ENCODE data around the gene SDF4. TPM values are rescaled to one million over a fixed set of nuclear protein-coding genes. Genes with fewer than 3 reads are reported as not detected.
"Not testable (repeated sequence)": the region's sequence is repeated elsewhere in the genome, so short reads cannot be mapped to it uniquely, and the experiment has no call there.

SDF4 gene
- total and polyA plus RNA-seq, 8 donors, result 68.3 to 99.4 (median 74.8) TPM

DNA sequence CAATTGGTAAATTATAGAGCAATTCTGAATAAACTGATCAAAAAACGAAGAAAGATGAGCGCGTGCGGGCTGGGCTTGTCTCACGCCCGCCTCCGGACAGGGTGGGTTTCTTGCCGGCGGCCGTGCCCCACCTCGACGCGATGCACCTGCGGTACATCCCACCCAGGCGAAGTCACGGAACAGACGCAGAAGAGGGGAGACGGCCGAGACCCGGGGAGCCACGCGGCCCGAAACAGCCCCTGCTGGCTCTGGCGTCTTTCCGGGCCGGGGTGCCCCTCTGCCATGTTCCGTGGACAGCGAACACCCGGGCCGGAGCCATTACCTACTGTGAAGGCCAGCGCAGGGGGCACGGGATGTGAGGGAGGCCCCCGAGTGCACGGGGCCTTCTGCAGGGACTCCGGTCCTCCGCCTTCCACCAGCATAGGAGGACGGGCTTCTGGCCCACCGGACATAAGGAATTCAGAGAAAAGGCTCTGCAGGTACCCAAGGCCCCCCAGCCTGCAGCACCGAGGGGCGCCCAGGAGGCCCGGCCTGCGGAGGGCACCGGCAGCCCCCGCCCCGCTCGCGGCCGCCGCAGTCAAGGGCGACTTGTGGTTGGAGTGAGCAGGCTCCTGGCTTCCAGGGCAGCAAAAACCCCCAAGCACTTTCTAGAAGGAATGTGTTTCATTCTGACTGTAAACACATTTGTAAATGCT, 22.3 kb upstream of the SDF4 start:
- WGBS, 2 donors, result 93 to 95% methylated on average over 49 to 50 of the region's 50 CpGs
- Histone ChIP-seq H3K36me3 (peaks cover 0 to 33% (median 18%) of the 10 kb centered on the region in 3 donors), H3K27me3 (no peaks in the 10 kb centered on the region), H3K4me3 (no peak overlapping the region), H3K4me1 (no peaks in the 10 kb centered on the region), H3K9me3 (no peaks in the 10 kb centered on the region), H3K27ac (no peak overlapping the region)
- TF ChIP-seq, protein P1, sequence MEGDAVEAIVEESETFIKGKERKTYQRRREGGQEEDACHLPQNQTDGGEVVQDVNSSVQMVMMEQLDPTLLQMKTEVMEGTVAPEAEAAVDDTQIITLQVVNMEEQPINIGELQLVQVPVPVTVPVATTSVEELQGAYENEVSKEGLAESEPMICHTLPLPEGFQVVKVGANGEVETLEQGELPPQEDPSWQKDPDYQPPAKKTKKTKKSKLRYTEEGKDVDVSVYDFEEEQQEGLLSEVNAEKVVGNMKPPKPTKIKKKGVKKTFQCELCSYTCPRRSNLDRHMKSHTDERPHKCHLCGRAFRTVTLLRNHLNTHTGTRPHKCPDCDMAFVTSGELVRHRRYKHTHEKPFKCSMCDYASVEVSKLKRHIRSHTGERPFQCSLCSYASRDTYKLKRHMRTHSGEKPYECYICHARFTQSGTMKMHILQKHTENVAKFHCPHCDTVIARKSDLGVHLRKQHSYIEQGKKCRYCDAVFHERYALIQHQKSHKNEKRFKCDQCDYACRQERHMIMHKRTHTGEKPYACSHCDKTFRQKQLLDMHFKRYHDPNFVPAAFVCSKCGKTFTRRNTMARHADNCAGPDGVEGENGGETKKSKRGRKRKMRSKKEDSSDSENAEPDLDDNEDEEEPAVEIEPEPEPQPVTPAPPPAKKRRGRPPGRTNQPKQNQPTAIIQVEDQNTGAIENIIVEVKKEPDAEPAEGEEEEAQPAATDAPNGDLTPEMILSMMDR (IDR thresholded peaks at IDR 0.05), result no peak
- peak in 2 of 6 donors; percentile 30 to 56 for DNase-seq
- no peak for FAIRE-seq
- no peak for ATAC-seq
- intact Hi-C loops (cut with DNase I), result no loop called here

DNA sequence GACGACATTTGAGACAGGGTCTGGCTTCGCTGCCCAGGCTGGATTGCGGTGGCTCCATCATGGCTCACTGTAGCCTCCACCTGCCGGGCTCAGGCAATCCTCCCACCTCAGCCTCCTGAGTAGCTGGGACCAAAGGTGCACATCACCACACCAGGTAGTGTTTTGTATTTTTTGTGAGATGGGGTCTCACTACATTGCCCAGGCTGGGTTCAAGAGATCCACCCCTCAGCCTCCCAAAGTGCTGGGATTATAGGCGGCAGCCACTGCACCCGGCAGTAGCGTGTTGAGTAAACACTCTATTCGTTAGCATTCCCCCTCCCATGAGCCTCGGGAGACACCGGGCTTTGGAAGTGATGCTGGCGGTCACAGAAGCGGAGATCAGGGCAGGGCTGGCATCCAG, 21.5 kb upstream of the SDF4 start:
- WGBS, 2 donors, result 80 to 87% methylated on average over 12 of the region's 12 CpGs
- DNase-seq (no peak), FAIRE-seq (no peak), ATAC-seq (no peak)
- Histone ChIP-seq H3K36me3 (peaks cover 0 to 33% (median 18%) of the 10 kb centered on the region in 3 donors), H3K9me3 (no peaks in the 10 kb centered on the region), H3K27ac (no peak overlapping the region), H3K4me1 (no peaks in the 10 kb centered on the region), H3K4me3 (no peak overlapping the region), H3K27me3 (no peaks in the 10 kb centered on the region)
- intact Hi-C loops (cut with DNase I), result no loop called here
- TF ChIP-seq, protein P1 (IDR thresholded peaks at IDR 0.05), result no peak

DNA sequence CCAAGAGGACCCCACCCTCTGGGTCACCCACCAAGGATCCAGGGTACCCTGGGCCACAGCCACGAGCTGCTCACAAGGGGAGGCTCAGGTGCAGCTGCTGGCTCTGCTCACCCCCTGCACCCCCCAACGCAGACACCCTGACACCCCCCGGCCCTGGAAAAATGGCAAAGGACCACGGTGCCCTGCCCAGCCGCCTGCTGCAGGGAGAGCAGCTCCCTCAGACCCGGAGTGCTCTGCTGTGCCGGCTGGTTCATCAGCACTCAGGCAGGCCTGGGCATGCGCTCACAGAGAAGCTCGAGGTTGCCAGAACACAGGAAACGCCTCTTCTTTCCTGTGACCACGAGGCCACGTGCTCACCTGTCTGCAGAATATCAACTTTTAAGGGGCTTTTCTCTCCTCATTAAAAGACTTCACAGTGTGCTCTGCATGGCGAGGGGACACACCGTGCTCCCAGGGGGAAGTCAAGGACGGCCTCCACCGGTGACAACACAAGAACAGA, 19.0 kb upstream of the SDF4 start:
- FAIRE-seq (no peak), DNase-seq (peak in 3 of 6 donors; percentile 24 to 48 (median 48)), ATAC-seq (peak in 2 of 4 donors; percentile 4 to 46)
- intact Hi-C loops (cut with DNase I), result no loop called here
- 81 to 90% methylated on average over 16 of the region's 16 CpGs for WGBS, 2 donors
- Histone ChIP-seq H3K36me3 (peaks cover 0 to 20% (median 13%) of the 10 kb centered on the region in 3 donors), H3K4me3 (no peak overlapping the region), H3K4me1 (no peaks in the 10 kb centered on the region), H3K9me3 (no peaks in the 10 kb centered on the region), H3K27me3 (no peaks in the 10 kb centered on the region), H3K27ac (no peak overlapping the region)
- TF ChIP-seq, protein P1 (IDR thresholded peaks at IDR 0.05), result no peak

DNA sequence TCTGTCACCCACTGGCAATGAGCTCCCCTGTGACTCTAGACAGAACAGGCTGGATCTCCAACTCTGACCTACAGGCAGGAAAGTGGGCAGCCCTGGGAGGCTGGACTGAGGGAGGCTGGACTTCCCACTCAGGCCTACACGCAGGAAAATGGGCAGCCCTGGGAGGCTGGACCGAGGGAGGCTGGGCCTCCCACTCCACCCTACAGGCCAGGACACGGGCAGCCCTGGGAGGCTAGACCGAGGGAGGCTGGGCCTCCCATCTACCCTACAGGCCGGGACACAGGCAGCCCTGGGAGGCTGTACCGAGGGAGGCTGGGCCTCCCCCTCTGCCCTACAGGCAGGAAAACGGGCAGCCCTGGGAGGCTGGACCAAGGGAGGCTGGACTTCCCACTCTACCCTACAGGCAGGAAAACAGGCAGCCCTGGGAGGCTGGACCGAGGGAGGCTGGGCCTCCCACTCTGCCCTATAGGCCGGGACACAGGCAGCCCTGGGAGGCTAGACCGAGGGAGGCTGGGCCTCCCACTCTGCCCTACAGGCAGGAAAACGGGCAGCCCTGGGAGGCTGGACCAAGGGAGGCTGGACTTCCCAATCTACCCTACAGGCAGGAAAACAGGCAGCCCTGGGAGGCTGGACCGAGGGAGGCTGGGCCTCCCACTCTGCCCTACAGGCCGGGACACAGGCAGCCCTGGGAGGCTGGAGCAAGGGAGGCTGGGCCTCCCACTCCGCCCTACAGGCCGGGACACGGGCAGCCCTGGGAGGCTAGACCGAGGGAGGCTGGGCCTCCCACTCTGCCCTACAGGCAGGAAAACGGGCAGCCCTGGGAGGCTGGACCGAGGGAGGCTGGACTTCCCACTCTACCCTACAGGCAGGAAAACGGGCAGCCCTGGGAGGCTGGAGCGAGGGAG, 16.5 kb upstream of the SDF4 start:
- intact Hi-C loops (cut with DNase I), result loop anchor here in 1 of 3 donors (10.0 kb wide), 1 partner anchor 123 kb away; no protein-coding TSS in a partner anchor
- FAIRE-seq, H3K36me3 ChIP-seq, H3K4me3 ChIP-seq, H3K4me1 ChIP-seq, ATAC-seq, H3K27me3 ChIP-seq, H3K9me3 ChIP-seq, H3K27ac ChIP-seq: not testable (repeated sequence)
- peak in 2 of 6 donors; percentile 11 to 42 for DNase-seq
- WGBS, 2 donors, result 83 to 89% methylated on average over 17 to 21 of the region's 21 CpGs

DNA sequence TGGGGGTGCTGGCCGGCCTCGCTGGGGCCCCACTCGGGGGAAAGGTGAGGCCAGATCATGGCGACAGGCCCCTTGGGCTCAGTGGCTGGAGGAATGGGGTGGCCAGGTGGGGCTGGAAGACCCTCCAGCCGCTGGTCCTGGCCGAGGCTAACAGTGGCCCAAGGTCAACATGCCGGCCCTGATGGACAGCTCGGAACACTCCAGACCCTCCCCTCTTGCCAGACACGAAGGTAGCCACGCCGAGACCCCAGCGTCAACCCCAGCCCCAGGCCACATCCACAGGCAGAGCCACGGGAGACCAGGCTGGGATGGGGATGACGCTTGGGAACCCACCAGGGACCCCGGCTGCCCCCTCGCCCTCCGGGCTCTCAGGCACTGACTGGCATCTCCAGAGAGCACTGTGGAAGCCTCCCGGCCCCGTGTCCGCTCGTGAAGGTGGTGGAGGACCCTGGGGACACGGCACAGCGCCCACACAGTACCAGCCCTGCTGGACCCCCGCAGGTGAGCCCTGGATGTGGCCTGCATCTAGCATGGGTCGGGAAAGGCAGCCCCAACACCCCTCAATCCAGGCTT, 15.6 kb upstream of the SDF4 start:
- TF ChIP-seq, protein P1 (IDR thresholded peaks at IDR 0.05), result no peak
- Histone ChIP-seq H3K27me3 (no peaks in the 10 kb centered on the region), H3K9me3 (no peaks in the 10 kb centered on the region), H3K36me3 (no peaks in the 10 kb centered on the region), H3K27ac (no peak overlapping the region), H3K4me1 (no peaks in the 10 kb centered on the region), H3K4me3 (no peak overlapping the region)
- DNase-seq (peak in 3 of 6 donors; percentile 28 to 79 (median 56)), ATAC-seq (no peak), FAIRE-seq (no peak)
- 43 to 50% methylated on average over 25 of the region's 25 CpGs for WGBS, 2 donors
- intact Hi-C loops (cut with DNase I), result loop anchor here in 1 of 3 donors (10.0 kb wide), 1 partner anchor 123 kb away; no protein-coding TSS in a partner anchor

Measured in pancreas (tissue), 10 donors.